Neural cell (in vitro differentiated cells): ENCODE measurements around the gene PTPRQ.

Source experiments
- RAD21 ChIP-seq: fragments of 450-650 bp; conservative IDR thresholded peaks from 2 replicates; pipeline ENCODE4 v1.6.1; 2014; ENCODE audit warnings: antibody characterized with exemption, mild to moderate bottlenecking, moderate library complexity
- TAF1 ChIP-seq: IDR thresholded peaks from 2 replicates; pipeline ENCODE4 v1.6.1; 2012; ENCODE audit warnings: low read depth

DNA sequence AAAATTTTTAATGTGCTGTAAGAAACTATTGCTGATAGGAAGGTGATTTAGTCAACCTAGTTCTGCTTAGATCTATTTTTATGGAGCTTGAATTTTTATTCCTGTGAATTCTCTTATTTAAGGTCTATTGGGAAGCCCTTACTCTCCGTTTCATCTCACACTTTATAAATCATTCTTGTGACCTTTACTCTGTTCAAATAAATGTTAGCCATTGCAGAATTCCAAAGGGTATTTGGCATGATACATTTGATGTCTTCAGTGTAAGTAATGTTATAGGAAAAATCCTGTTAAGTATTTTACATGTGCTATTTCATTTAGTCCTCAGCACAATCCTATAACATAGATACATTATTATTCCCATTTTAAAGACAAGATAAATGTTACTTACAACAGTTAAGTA lies 12.5 kb downstream of the PTPRQ start:
- TF ChIP-seq TAF1 (no peak), RAD21 (no peak)
